Measurements from ENCODE around the gene NCOA5. TPM values are rescaled to one million over a fixed set of nuclear protein-coding genes. Genes with fewer than 3 reads are reported as not detected.
A peak's percentile ranks its signal among the peaks of the same experiment; 100 is the strongest.

Gene NCOA5
- total and polyA plus RNA-seq, 2 experiments from 2014 or later: 24.0 to 26.2 TPM

- Histone ChIP-seq H3K9me2 (replicated peaks; ENCODE audit: insufficient read depth) (no peaks in the 10 kb centered on the region), H3K27me3 (no peaks in the 10 kb centered on the region), H3K36me3 (replicated peaks; ENCODE audit: insufficient read depth, low read depth) (no peaks in the 10 kb centered on the region), H3K4me2 (peak overlapping the region; percentile 5), H3K79me2 (peaks cover 100% of the 10 kb centered on the region), H3K9me3 (ENCODE audit: low read depth) (no peaks in the 10 kb centered on the region), H2AFZ (no peak overlapping the region), H3K4me3 (no peak overlapping the region), H4K20me1 (ENCODE audit: insufficient read depth, poor library complexity, severe bottlenecking) (peaks cover 100% of the 10 kb centered on the region), H3K4me1 (ENCODE audit: insufficient read depth) (peaks cover 40% of the 10 kb centered on the region), H3K27ac (no peak overlapping the region)
- DNase-seq (ENCODE audit: low spot score): no peak
- TF ChIP-seq CTCF (IDR thresholded peaks at IDR 0.05; ENCODE audit: poor library complexity) (no peak), EZH2 (IDR thresholded peaks at IDR 0.05; ENCODE audit: borderline replicate concordance) (no peak), EZH2phosphoT487 (IDR thresholded peaks at IDR 0.05; ENCODE audit: low read depth, severe bottlenecking, unreplicated experiment) (no peak)
- WGBS (ENCODE audit: low lambda C conversion rate, missing lambda C conversion rate): 83% methylated on average over 6 of the region's 6 CpGs
Measured at GRCh38 chr20:46083101-46083500, 6.7 kb downstream of the NCOA5 start.

GRCh38 chr20:46081074-46081473 is 8.7 kb downstream of the NCOA5 start:
- Histone ChIP-seq H3K27me3 (no peaks in the 10 kb centered on the region), H3K4me2 (no peak overlapping the region), H3K36me3 (replicated peaks; ENCODE audit: insufficient read depth, low read depth) (no peaks in the 10 kb centered on the region), H3K9me3 (ENCODE audit: low read depth) (no peaks in the 10 kb centered on the region), H3K4me3 (no peak overlapping the region), H3K79me2 (peaks cover 98% of the 10 kb centered on the region), H4K20me1 (ENCODE audit: insufficient read depth, poor library complexity, severe bottlenecking) (peaks cover 97% of the 10 kb centered on the region), H3K27ac (no peak overlapping the region), H2AFZ (no peak overlapping the region), H3K9me2 (replicated peaks; ENCODE audit: insufficient read depth) (no peaks in the 10 kb centered on the region), H3K4me1 (ENCODE audit: insufficient read depth) (peaks cover 20% of the 10 kb centered on the region)
- TF ChIP-seq CTCF (IDR thresholded peaks at IDR 0.05; ENCODE audit: poor library complexity) (no peak), EZH2phosphoT487 (IDR thresholded peaks at IDR 0.05; ENCODE audit: low read depth, severe bottlenecking, unreplicated experiment) (no peak), EZH2 (IDR thresholded peaks at IDR 0.05; ENCODE audit: borderline replicate concordance) (no peak)
- DNase-seq (ENCODE audit: low spot score): no peak
- WGBS (ENCODE audit: low lambda C conversion rate, missing lambda C conversion rate): 90% methylated on average over 1 of the region's 1 CpG

- no peak overlapping the region for H3K4me2 ChIP-seq
- no peaks in the 10 kb centered on the region for H3K9me3 ChIP-seq (ENCODE audit: low read depth)
- no peaks in the 10 kb centered on the region for H3K36me3 ChIP-seq (replicated peaks; ENCODE audit: insufficient read depth, low read depth)
- no peak for TF ChIP-seq CTCF (IDR thresholded peaks at IDR 0.05; ENCODE audit: poor library complexity)
- TF ChIP-seq EZH2 (IDR thresholded peaks at IDR 0.05; ENCODE audit: borderline replicate concordance): no peak
- no peak for TF ChIP-seq EZH2phosphoT487 (IDR thresholded peaks at IDR 0.05; ENCODE audit: low read depth, severe bottlenecking, unreplicated experiment)
- no peaks in the 10 kb centered on the region for H3K4me1 ChIP-seq (ENCODE audit: insufficient read depth)
- WGBS (ENCODE audit: low lambda C conversion rate, missing lambda C conversion rate): 76% methylated on average over 7 of the region's 7 CpGs
- H4K20me1 ChIP-seq (ENCODE audit: insufficient read depth, poor library complexity, severe bottlenecking): peaks cover 96% of the 10 kb centered on the region
- H2AFZ ChIP-seq: no peak overlapping the region
- no peak for DNase-seq (ENCODE audit: low spot score)
- H3K9me2 ChIP-seq (replicated peaks; ENCODE audit: insufficient read depth): no peaks in the 10 kb centered on the region
- no peak overlapping the region for H3K4me3 ChIP-seq
- no peaks in the 10 kb centered on the region for H3K27me3 ChIP-seq
- H3K27ac ChIP-seq: no peak overlapping the region
- H3K79me2 ChIP-seq: peaks cover 87% of the 10 kb centered on the region
Measured at GRCh38 chr20:46078954-46079353, 10.8 kb downstream of the NCOA5 start.
